WTC11 (cell line): ENCODE results near the gene CLEC4D.

Experiments
- CREM ChIP-seq: sonication (generic); formaldehyde crosslinking; IDR thresholded peaks from 2 replicates; pipeline ENCODE4 v1.8.1; 2022; ENCODE audit warnings: mild to moderate bottlenecking, missing genetic modification reagents, moderate library complexity
- E2F1 ChIP-seq: sonication (generic); formaldehyde crosslinking; IDR thresholded peaks from 2 replicates; pipeline ENCODE4 v1.8.0; 2022; ENCODE audit warnings: mild to moderate bottlenecking, missing genetic modification reagents
- ETV6 ChIP-seq: sonication (generic); formaldehyde crosslinking; IDR thresholded peaks from 2 replicates; pipeline ENCODE4 v1.8.1; 2022; ENCODE audit warnings: mild to moderate bottlenecking, missing genetic modification reagents
- FOXP1 ChIP-seq: sonication (generic); formaldehyde crosslinking; IDR thresholded peaks from 2 replicates; pipeline ENCODE4 v1.8.0; 2022; ENCODE audit warnings: missing genetic modification reagents, mild to moderate bottlenecking, moderate library complexity, borderline replicate concordance
- NFYB ChIP-seq: sonication (generic); formaldehyde crosslinking; conservative IDR thresholded peaks from 2 replicates; pipeline ENCODE4 v1.8.0; 2022; ENCODE audit warnings: low read depth, missing genetic modification reagents
- NR3C1 ChIP-seq: sonication (generic); formaldehyde crosslinking; conservative IDR thresholded peaks from 2 replicates; pipeline ENCODE4 v1.8.1; 2023; ENCODE audit warnings: low read depth, mild to moderate bottlenecking, missing genetic modification reagents
- PREB ChIP-seq: sonication (generic); formaldehyde crosslinking; IDR thresholded peaks from 2 replicates; pipeline ENCODE4 v1.8.1; 2022; ENCODE audit warnings: mild to moderate bottlenecking, missing genetic modification reagents, moderate library complexity, borderline replicate concordance
- TP53 ChIP-seq: sonication (generic); formaldehyde crosslinking; IDR thresholded peaks from 2 replicates; pipeline ENCODE4 v1.8.1; 2023; ENCODE audit warnings: mild to moderate bottlenecking, missing genetic modification reagents
- USF2 ChIP-seq: sonication (generic); formaldehyde crosslinking; IDR thresholded peaks from 2 replicates; pipeline ENCODE4 v1.8.1; 2023; ENCODE audit warnings: mild to moderate bottlenecking, missing genetic modification reagents, moderate library complexity
- ZNF281 ChIP-seq: sonication (generic); formaldehyde crosslinking; IDR thresholded peaks from 2 replicates; pipeline ENCODE4 v1.8.0; 2023; ENCODE audit warnings: mild to moderate bottlenecking, missing genetic modification reagents
- TF ChIP-seq, protein P1 (sequence below): fragments of 200-600 bp; IDR thresholded peaks from 2 replicates; pipeline ENCODE4 v1.8.0; 2022; ENCODE audit warnings: antibody characterized with exemption
- TF ChIP-seq, protein P2 (sequence below): sonication (generic); formaldehyde crosslinking; conservative IDR thresholded peaks from 2 replicates; pipeline ENCODE4 v1.8.1; 2023; ENCODE audit warnings: mild to moderate bottlenecking, low read depth, missing genetic modification reagents, moderate library complexity
- TF ChIP-seq, protein P3 (sequence below): sonication (generic); formaldehyde crosslinking; IDR thresholded peaks from 2 replicates; pipeline ENCODE4 v1.8.1; 2023; ENCODE audit warnings: mild to moderate bottlenecking, moderate library complexity, missing genetic modification reagents
- TF ChIP-seq, protein P4 (sequence below): sonication (generic); formaldehyde crosslinking; IDR thresholded peaks from 2 replicates; pipeline ENCODE4 v1.8.1; 2022; ENCODE audit warnings: low read depth, mild to moderate bottlenecking, moderate library complexity, missing genetic modification reagents, borderline replicate concordance

- TF ChIP-seq, protein P1, sequence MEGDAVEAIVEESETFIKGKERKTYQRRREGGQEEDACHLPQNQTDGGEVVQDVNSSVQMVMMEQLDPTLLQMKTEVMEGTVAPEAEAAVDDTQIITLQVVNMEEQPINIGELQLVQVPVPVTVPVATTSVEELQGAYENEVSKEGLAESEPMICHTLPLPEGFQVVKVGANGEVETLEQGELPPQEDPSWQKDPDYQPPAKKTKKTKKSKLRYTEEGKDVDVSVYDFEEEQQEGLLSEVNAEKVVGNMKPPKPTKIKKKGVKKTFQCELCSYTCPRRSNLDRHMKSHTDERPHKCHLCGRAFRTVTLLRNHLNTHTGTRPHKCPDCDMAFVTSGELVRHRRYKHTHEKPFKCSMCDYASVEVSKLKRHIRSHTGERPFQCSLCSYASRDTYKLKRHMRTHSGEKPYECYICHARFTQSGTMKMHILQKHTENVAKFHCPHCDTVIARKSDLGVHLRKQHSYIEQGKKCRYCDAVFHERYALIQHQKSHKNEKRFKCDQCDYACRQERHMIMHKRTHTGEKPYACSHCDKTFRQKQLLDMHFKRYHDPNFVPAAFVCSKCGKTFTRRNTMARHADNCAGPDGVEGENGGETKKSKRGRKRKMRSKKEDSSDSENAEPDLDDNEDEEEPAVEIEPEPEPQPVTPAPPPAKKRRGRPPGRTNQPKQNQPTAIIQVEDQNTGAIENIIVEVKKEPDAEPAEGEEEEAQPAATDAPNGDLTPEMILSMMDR = no peak
- TF ChIP-seq, protein P2, sequence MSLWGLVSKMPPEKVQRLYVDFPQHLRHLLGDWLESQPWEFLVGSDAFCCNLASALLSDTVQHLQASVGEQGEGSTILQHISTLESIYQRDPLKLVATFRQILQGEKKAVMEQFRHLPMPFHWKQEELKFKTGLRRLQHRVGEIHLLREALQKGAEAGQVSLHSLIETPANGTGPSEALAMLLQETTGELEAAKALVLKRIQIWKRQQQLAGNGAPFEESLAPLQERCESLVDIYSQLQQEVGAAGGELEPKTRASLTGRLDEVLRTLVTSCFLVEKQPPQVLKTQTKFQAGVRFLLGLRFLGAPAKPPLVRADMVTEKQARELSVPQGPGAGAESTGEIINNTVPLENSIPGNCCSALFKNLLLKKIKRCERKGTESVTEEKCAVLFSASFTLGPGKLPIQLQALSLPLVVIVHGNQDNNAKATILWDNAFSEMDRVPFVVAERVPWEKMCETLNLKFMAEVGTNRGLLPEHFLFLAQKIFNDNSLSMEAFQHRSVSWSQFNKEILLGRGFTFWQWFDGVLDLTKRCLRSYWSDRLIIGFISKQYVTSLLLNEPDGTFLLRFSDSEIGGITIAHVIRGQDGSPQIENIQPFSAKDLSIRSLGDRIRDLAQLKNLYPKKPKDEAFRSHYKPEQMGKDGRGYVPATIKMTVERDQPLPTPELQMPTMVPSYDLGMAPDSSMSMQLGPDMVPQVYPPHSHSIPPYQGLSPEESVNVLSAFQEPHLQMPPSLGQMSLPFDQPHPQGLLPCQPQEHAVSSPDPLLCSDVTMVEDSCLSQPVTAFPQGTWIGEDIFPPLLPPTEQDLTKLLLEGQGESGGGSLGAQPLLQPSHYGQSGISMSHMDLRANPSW (CRISPR knock-in tag) = no peak
- TF ChIP-seq NFYB (CRISPR knock-in tag) (no peak), NR3C1 (no peak), ETV6 (CRISPR knock-in tag) (no peak), CREM (CRISPR knock-in tag) (no peak), USF2 (no peak), TP53 (CRISPR knock-in tag) (no peak), FOXP1 (no peak), PREB (CRISPR knock-in tag) (no peak), E2F1 (CRISPR knock-in tag) (no peak), ZNF281 (CRISPR knock-in tag) (no peak)
- TF ChIP-seq, protein P3, sequence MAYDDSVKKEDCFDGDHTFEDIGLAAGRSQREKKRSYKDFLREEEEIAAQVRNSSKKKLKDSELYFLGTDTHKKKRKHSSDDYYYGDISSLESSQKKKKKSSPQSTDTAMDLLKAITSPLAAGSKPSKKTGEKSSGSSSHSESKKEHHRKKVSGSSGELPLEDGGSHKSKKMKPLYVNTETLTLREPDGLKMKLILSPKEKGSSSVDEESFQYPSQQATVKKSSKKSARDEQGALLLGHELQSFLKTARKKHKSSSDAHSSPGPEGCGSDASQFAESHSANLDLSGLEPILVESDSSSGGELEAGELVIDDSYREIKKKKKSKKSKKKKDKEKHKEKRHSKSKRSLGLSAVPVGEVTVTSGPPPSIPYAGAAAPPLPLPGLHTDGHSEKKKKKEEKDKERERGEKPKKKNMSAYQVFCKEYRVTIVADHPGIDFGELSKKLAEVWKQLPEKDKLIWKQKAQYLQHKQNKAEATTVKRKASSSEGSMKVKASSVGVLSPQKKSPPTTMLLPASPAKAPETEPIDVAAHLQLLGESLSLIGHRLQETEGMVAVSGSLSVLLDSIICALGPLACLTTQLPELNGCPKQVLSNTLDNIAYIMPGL (CRISPR knock-in tag) = no peak
- TF ChIP-seq, protein P4, sequence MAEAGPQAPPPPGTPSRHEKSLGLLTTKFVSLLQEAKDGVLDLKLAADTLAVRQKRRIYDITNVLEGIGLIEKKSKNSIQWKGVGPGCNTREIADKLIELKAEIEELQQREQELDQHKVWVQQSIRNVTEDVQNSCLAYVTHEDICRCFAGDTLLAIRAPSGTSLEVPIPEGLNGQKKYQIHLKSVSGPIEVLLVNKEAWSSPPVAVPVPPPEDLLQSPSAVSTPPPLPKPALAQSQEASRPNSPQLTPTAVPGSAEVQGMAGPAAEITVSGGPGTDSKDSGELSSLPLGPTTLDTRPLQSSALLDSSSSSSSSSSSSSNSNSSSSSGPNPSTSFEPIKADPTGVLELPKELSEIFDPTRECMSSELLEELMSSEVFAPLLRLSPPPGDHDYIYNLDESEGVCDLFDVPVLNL (CRISPR knock-in tag) = no peak
These were observed 5.7 kb upstream of the CLEC4D start for GRCh38 chr12:8507596-8507995.
